Measurements from ENCODE around the gene FAM187B. TPM values are rescaled to one million over a fixed set of nuclear protein-coding genes. Genes with fewer than 3 reads are reported as not detected.

FAM187B gene
- total and polyA plus RNA-seq, 2 of the 8 experiments (the other 6 are each of a cell fraction or from before 2014, with no cell fraction given), result not detected

- Histone ChIP-seq H3K4me1 (replicated peaks in 1 of 4; ENCODE audit: control insufficient read depth in 3 of 4, insufficient read depth in 4 of 4, low read length in 3 of 4) (no peaks in the 10 kb centered on the region; a peak in 2 of 7 replicates), H4K91ac (replicated peaks; ENCODE audit: insufficient read length, low read length) (no peak overlapping the region), H3K79me1 (ENCODE audit: low read depth, low read length) (no peaks in the 10 kb centered on the region), H3K9ac (replicated peaks in 1 of 4; ENCODE audit: extremely low read depth in 1 of 4, low read depth in 3 of 4, low read length in 3 of 4) (no peak overlapping the region), H4K5ac (ENCODE audit: insufficient read length, low read depth, low read length) (no peak overlapping the region), H3K9me3 (ENCODE audit: insufficient read depth in 2 of 2, low read depth in 1 of 2, low read length in 1 of 2) (no peaks in the 10 kb centered on the region), H2BK20ac (ENCODE audit: low read length) (0 out of 2 replicates have a peak overlapping the region, but pooled peaks have one; percentile 21), H3K27ac (ENCODE audit: low read depth, low read length) (no peak overlapping the region), H3K27me3 (replicated peaks in 1 of 4; ENCODE audit: control insufficient read depth in 3 of 4, extremely low read depth in 1 of 4, insufficient read depth in 3 of 4, low read length in 3 of 4) (no peaks in the 10 kb centered on the region), H3K4me2 (ENCODE audit: insufficient read depth in 1 of 2, low read depth in 2 of 2, low read length in 2 of 2) (no peak overlapping the region), H3K23me2 (ENCODE audit: low read depth, low read length) (no peaks in the 10 kb centered on the region), H3K4me3 (ENCODE audit: extremely low read depth in 1 of 4, insufficient read depth in 2 of 4, low read depth in 3 of 4, low read length in 4 of 4) (no peak overlapping the region), H2AK5ac (ENCODE audit: low read depth, low read length) (no peak overlapping the region), H4K20me1 (replicated peaks in 1 of 2; ENCODE audit: control insufficient read depth in 1 of 2, insufficient read depth in 2 of 2, low read length in 2 of 2) (no peaks in the 10 kb centered on the region), H4K8ac (ENCODE audit: extremely low read depth, insufficient read depth, low read length) (no peak overlapping the region), H3K23ac (ENCODE audit: insufficient read length) (no peak overlapping the region), H2BK15ac (ENCODE audit: low read length) (peak overlapping the region; percentile 81; the same call in 1 of the 2 replicates), H3K56ac (replicated peaks; ENCODE audit: insufficient read length, low read depth, low read length) (no peak overlapping the region), H2BK120ac (replicated peaks; ENCODE audit: low read depth, low read length) (no peak overlapping the region), H3K79me2 (ENCODE audit: control insufficient read depth in 1 of 2, insufficient read depth in 2 of 2, low read length in 2 of 2) (no peaks in the 10 kb centered on the region), H2BK12ac (ENCODE audit: low read depth, low read length) (peak overlapping the region; percentile 60; the same call in 1 of the 2 replicates), H2BK5ac (ENCODE audit: low read depth, low read length) (0 out of 2 replicates have a peak overlapping the region, but pooled peaks have one; percentile 4), H2AFZ (ENCODE audit: low read length) (0 out of 2 replicates have a peak overlapping the region, but pooled peaks have one; percentile 1), H3K14ac (ENCODE audit: insufficient read length) (no peak overlapping the region), H3K18ac (ENCODE audit: extremely low read depth, low read length) (no peak overlapping the region; the same call in 1 of the 2 replicates), H3K36me3 (ENCODE audit: control insufficient read depth in 2 of 4, insufficient read depth in 4 of 4, low read length in 3 of 4) (no peaks in the 10 kb centered on the region), H3K4ac (replicated peaks; ENCODE audit: insufficient read length, low read depth, low read length) (no peak overlapping the region)
- TF ChIP-seq ATF2 (IDR thresholded peaks at IDR 0.05; ENCODE audit: low read length) (no peak), RAD21 (IDR thresholded peaks at IDR 0.05 in 1 of 2, conservative IDR thresholded peaks at IDR 0.05 in 1 of 2; ENCODE audit: low read depth in 2 of 2, low read length in 2 of 2) (no peak), CHD1 (IDR thresholded peaks at IDR 0.05; ENCODE audit: low read depth, low read length) (no peak), SIRT6 (IDR thresholded peaks at IDR 0.05; ENCODE audit: low read length) (no peak), BRCA1 (IDR thresholded peaks at IDR 0.05; ENCODE audit: low read depth, low read length) (no peak)
- ChIA-PET CTCF (ENCODE audit: partially characterized antibody) (interaction anchor here (0.7 to 1.3 kb wide), 3 partner anchors 44 to 144 kb away, joined by 3 to 4 read pairs (median 3); no protein-coding TSS in a partner anchor), POLR2A (ENCODE audit: partially characterized antibody) (interaction anchor here (0.6 to 1.2 kb wide), 4 partner anchors 13 to 58 kb away, joined by 3 read pairs; no protein-coding TSS in a partner anchor)
- FAIRE-seq, result no peak
- no peak for DNase-seq (ENCODE audit: low read depth in 1 of 2, low spot score in 2 of 2)
- WGBS, 2 experiments (ENCODE audit: extremely low coverage in 1 of 2, insufficient coverage in 1 of 2, insufficient read length in 1 of 2, insufficient replicate concordance in 2 of 2, low coverage in 1 of 2, low lambda C conversion rate in 2 of 2, missing lambda C conversion rate in 1 of 2), result 80% methylated on average over 7 of the region's 7 CpGs; no CpG with 5 or more reads in 1 of the 2 experiments
Measured at GRCh38 chr19:35211545-35212230, 16.9 kb downstream of the FAM187B start.
